B cell (primary cell): ENCODE measurements around the gene ZNF771. TPM values are rescaled to one million over a fixed set of nuclear protein-coding genes. Genes with fewer than 3 reads are reported as not detected.

ENCODE experiments used
- ATAC-seq: fragments of 200-7000 bp; cut with Tn5 transposase; one replicate; pipeline ENCODE4 v1.10.0; 2021; ENCODE audit warnings: low read depth, mild to moderate bottlenecking, moderate number of reproducible peaks, moderate library complexity
- CTCF ChIA-PET: fragments of 350-600 bp; sonication (Branson Sonifier 250); formaldehyde crosslinking; loops from one replicate; lab custom pipeline; 2021; ENCODE audit warnings: antibody characterized with exemption, inconsistent platforms; lab: Charles Lee
- POLR2A ChIA-PET: fragments of 350-600 bp; sonication (Branson Sonifier 250); formaldehyde crosslinking; loops from one replicate; lab custom pipeline; 2021; ENCODE audit warnings: antibody characterized with exemption; lab: Charles Lee
- DNase-seq: peaks from one replicate; pipeline ENCODE4 v3.0.0; 2013
- H2AFZ ChIP-seq: 2 replicates; pipeline ENCODE4 v1.6.1; 2012; ENCODE audit warnings: mild to moderate bottlenecking, low read depth, low read length; ENCODE audit not compliant: insufficient read depth, poor library complexity, severe bottlenecking
- H3K27ac ChIP-seq, 2 donors: 1 replicate in 1 of 2; 2 replicates in 1 of 2; pipeline ENCODE4 v1.5.1; 2012 to 2013; ENCODE audit warnings: low read length in 2 of 2, mild to moderate bottlenecking in 2 of 2, moderate library complexity in 1 of 2
- H3K27me3 ChIP-seq, 4 experiments: fragments of 200-600 bp in 1 of 4; sonication (generic) in 1 of 4; replicated peaks in 1 of 4; 1 replicate in 2 of 4; 2 replicates in 2 of 4; pipeline versions ENCODE4 v1.6.1 to v1.7.0; 2013 to 2016; ENCODE audit warnings: low read length in 3 of 4, mild to moderate bottlenecking in 2 of 4, mixed read lengths in 1 of 4, moderate library complexity in 1 of 4; ENCODE audit not compliant: insufficient read depth in 4 of 4, control insufficient read depth in 3 of 4; ENCODE audit errors: control extremely low read depth in 1 of 4
- H3K36me3 ChIP-seq, 2 experiments: replicated peaks in 1 of 2; 1 replicate in 1 of 2; 2 replicates in 1 of 2; pipeline versions ENCODE4 v1.6.1 to v1.7.1; 2013; ENCODE audit warnings: low read length in 1 of 2; ENCODE audit not compliant: insufficient read depth in 2 of 2, control insufficient read depth in 1 of 2; ENCODE audit errors: control extremely low read depth in 1 of 2, extremely low read depth in 1 of 2
- H3K4me1 ChIP-seq, 2 donors: fragments of 200-600 bp in 1 of 2; sonication (generic) in 1 of 2; 1 replicate in 1 of 2; 2 replicates in 1 of 2; pipeline versions ENCODE4 v1.5.1 to v1.6.1; 2013 to 2017; ENCODE audit warnings: low read length in 2 of 2; ENCODE audit not compliant: control insufficient read depth in 2 of 2, insufficient read depth in 2 of 2
- H3K4me2 ChIP-seq: replicated peaks from 2 replicates; pipeline ENCODE3; 2012; ENCODE audit warnings: mild to moderate bottlenecking, low read depth, low read length; ENCODE audit not compliant: poor library complexity, severe bottlenecking
- H3K4me3 ChIP-seq, 5 experiments: fragments of 200-600 bp in 1 of 5; sonication (generic) in 1 of 5; 1 replicate in 3 of 5; 2 replicates in 2 of 5; pipeline versions ENCODE4 v1.5.1 to v1.7.0; 2011 to 2016; ENCODE audit warnings: low read length in 4 of 5, mild to moderate bottlenecking in 4 of 5, low read depth in 2 of 5, control low read depth in 1 of 5, moderate library complexity in 1 of 5; ENCODE audit not compliant: insufficient read depth in 1 of 5; ENCODE audit errors: control extremely low read depth in 1 of 5, extremely low read depth in 1 of 5
- H3K79me2 ChIP-seq: fragments of 200-600 bp; sonication (generic); one replicate; pipeline ENCODE4 v1.6.0; 2016; ENCODE audit warnings: low read length; ENCODE audit not compliant: control insufficient read depth, insufficient read depth
- H3K9ac ChIP-seq: fragments of 200-600 bp; sonication (generic); 2 replicates; pipeline ENCODE4 v1.6.1; 2017; ENCODE audit warnings: mild to moderate bottlenecking, low read length, moderate library complexity
- H3K9me3 ChIP-seq, 3 donors: one replicate each; pipeline versions ENCODE4 v1.6.1 to v1.7.1; 2013; ENCODE audit warnings: low read length in 2 of 3; ENCODE audit not compliant: control insufficient read depth in 2 of 3, insufficient read depth in 1 of 3; ENCODE audit errors: control extremely low read depth in 1 of 3
- H4K20me1 ChIP-seq: 2 replicates; pipeline ENCODE4 v1.6.0; 2012; ENCODE audit warnings: mild to moderate bottlenecking, low read length; ENCODE audit not compliant: insufficient read depth, control insufficient read depth, poor library complexity, severe bottlenecking
- H3K27ac Mint-ChIP-seq: one replicate; pipeline ENCODE4 v1.8.0; 2021; ENCODE audit warnings: mixed read lengths
- H3K27me3 Mint-ChIP-seq: one replicate; pipeline ENCODE4 v1.8.0; 2021; ENCODE audit warnings: mixed read lengths
- H3K4me1 Mint-ChIP-seq: one replicate; pipeline ENCODE4 v1.8.0; 2021; ENCODE audit warnings: mixed read lengths
- H3K4me3 Mint-ChIP-seq: one replicate; pipeline ENCODE4 v1.8.0; 2021; ENCODE audit warnings: mixed read lengths
- H3K9me3 Mint-ChIP-seq: one replicate; pipeline ENCODE4 v1.8.0; 2022; ENCODE audit warnings: mixed read lengths; ENCODE audit not compliant: insufficient read depth
- EZH2 ChIP-seq: IDR thresholded peaks from 2 replicates; pipeline ENCODE4 v1.6.1; 2012; ENCODE audit warnings: borderline replicate concordance, low read depth, mild to moderate bottlenecking, moderate library complexity, low read length; ENCODE audit not compliant: insufficient read depth, poor library complexity, severe bottlenecking
- WGBS: methylation state at CpG from one replicate; pipeline ENCODE4 v1.1.5; 2013; ENCODE audit warnings: missing lambda C conversion rate; ENCODE audit not compliant: insufficient coverage; 5-methylcytosine and 5-hydroxymethylcytosine counted together
- intact Hi-C: fragments of 100-400 bp; cut with micrococcal nuclease; formaldehyde crosslinking; loops from one replicate; pipeline ENCODE4 v1.10.0; 2022
- polyA plus RNA-seq: library from polyadenylated mRNA; depleted of rRNA; stranded (reverse); fragments of >200 nt; gene quantifications from 2 replicates; pipeline ENCODE4 v1.2.3, GENCODE V29; 2012
- total RNA-seq, 2 donors: library from RNA; stranded (reverse); fragments of 120-200 nt in 1 of 2; gene quantifications; 1 replicate in 1 of 2; 2 replicates in 1 of 2; pipeline versions ENCODE4 v1.2.3 to v1.2.4, GENCODE V29; 2013 to 2022
- TF ChIP-seq, protein P1 (sequence below): fragments of 200-600 bp; IDR thresholded peaks from one replicate; pipeline ENCODE4 v1.8.0; 2022; ENCODE audit warnings: antibody characterized with exemption, mild to moderate bottlenecking

Gene ZNF771
- total and polyA plus RNA-seq, 2 donors (not counting 1 experiment from before 2014, with no cell fraction given), result 4.1 to 6.6 TPM

GRCh38 chr16:30380072-30380802 lies 27.2 kb upstream of the ZNF771 start:
- Histone ChIP-seq H3K36me3 (peaks cover 0 to 2% of the 10 kb centered on the region in 2 experiments), H3K4me2 (peak overlapping the region; percentile 100), H3K79me2 (peaks cover 56% of the 10 kb centered on the region), H3K27ac (peak overlapping the region in 1 of 2 donors; percentile 100), H2AFZ (no peak overlapping the region), H3K9ac (no peak overlapping the region), H3K4me1 (peaks cover 34 to 68% of the 10 kb centered on the region in 2 donors), H3K27me3 (no peaks in the 10 kb centered on the region), H4K20me1 (no peaks in the 10 kb centered on the region), H3K4me3 (no peak overlapping the region), H3K9me3 (peaks cover 0 to 2% (median 0%) of the 10 kb centered on the region in 3 donors)
- intact Hi-C loops, result no loop called here
- 88% methylated on average over 4 of the region's 4 CpGs for WGBS
- DNase-seq (no peak), ATAC-seq (no peak)
- Mint-ChIP-seq H3K9me3 (no peaks in the 10 kb centered on the region), H3K27me3 (no peaks in the 10 kb centered on the region), H3K4me1 (peaks cover 53% of the 10 kb centered on the region), H3K27ac (peak overlapping the region; percentile 69), H3K4me3 (peak overlapping the region; percentile 90)
- CTCF ChIA-PET, result interaction anchor here (1.7 kb wide), 1 partner anchor 29 kb away, joined by 5 read pairs; no protein-coding TSS in a partner anchor
- POLR2A ChIA-PET, result no interaction called here
- TF ChIP-seq, protein P1, sequence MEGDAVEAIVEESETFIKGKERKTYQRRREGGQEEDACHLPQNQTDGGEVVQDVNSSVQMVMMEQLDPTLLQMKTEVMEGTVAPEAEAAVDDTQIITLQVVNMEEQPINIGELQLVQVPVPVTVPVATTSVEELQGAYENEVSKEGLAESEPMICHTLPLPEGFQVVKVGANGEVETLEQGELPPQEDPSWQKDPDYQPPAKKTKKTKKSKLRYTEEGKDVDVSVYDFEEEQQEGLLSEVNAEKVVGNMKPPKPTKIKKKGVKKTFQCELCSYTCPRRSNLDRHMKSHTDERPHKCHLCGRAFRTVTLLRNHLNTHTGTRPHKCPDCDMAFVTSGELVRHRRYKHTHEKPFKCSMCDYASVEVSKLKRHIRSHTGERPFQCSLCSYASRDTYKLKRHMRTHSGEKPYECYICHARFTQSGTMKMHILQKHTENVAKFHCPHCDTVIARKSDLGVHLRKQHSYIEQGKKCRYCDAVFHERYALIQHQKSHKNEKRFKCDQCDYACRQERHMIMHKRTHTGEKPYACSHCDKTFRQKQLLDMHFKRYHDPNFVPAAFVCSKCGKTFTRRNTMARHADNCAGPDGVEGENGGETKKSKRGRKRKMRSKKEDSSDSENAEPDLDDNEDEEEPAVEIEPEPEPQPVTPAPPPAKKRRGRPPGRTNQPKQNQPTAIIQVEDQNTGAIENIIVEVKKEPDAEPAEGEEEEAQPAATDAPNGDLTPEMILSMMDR, result no peak
- TF ChIP-seq EZH2, result no peak

DNA sequence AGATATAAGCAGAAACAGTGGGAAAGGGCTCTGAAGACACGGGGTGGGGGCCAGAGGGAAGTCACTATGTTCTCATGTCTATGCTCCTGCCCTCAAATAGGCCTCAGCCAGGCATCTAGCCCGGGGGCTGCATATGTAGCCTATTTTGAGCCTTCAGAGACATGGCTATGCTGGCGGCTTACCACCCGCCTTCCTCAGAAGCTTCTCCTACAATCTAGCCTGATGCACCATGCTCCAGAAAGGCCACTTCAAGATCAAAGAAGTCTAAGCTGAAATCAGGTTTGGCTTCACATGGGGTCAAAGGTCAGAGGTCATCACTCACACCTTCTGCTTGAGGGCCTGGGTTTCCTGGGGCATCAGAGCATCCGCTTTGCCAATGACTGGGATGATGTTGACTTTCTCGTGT lies 26.6 kb upstream of the ZNF771 start:
- H3K4me2 ChIP-seq, result peak overlapping the region; percentile 83
- no peaks in the 10 kb centered on the region for H3K27me3 Mint-ChIP-seq
- H3K36me3 ChIP-seq, result peaks cover 0 to 2% of the 10 kb centered on the region in 2 experiments
- peaks cover 34 to 68% of the 10 kb centered on the region in 2 donors for H3K4me1 ChIP-seq
- intact Hi-C loops, result no loop called here
- no peaks in the 10 kb centered on the region for H4K20me1 ChIP-seq
- WGBS, result 74% methylated on average over 6 of the region's 6 CpGs
- ChIA-PET POLR2A (no interaction called here), CTCF (interaction anchor here (1.7 kb wide), 1 partner anchor 29 kb away, joined by 5 read pairs; no protein-coding TSS in a partner anchor)
- H3K9me3 Mint-ChIP-seq, result no peaks in the 10 kb centered on the region
- no peaks in the 10 kb centered on the region for H3K27me3 ChIP-seq
- TF ChIP-seq EZH2, result no peak
- TF ChIP-seq, protein P1, result no peak
- peaks cover 52% of the 10 kb centered on the region for H3K4me1 Mint-ChIP-seq
- H3K27ac Mint-ChIP-seq, result peak overlapping the region; percentile 61
- ATAC-seq, result no peak
- H3K79me2 ChIP-seq, result peaks cover 54% of the 10 kb centered on the region
- H3K9ac ChIP-seq, result no peak overlapping the region
- peak overlapping the region in 1 of 2 donors; percentile 100 for H3K27ac ChIP-seq
- H3K4me3 Mint-ChIP-seq, result peak overlapping the region; percentile 90
- no peak overlapping the region for H2AFZ ChIP-seq
- no peak overlapping the region for H3K4me3 ChIP-seq
- DNase-seq, result no peak
- H3K9me3 ChIP-seq, result peaks cover 0 to 2% (median 0%) of the 10 kb centered on the region in 3 donors
